Transverse colon (tissue), 4 donors: ENCODE measurements around the gene ZNF101. TPM values are rescaled to one million over a fixed set of nuclear protein-coding genes. Genes with fewer than 3 reads are reported as not detected.
A peak's percentile ranks its signal among the peaks of the same experiment; 100 is the strongest.

Source experiments
- DNase-seq: peaks from one replicate; pipeline ENCODE4 v3.0.0-alpha.2; 2019
- H3K27ac ChIP-seq, 4 donors: fragments of 200-600 bp; sonication (generic); 2 replicates each; pipeline ENCODE4 v1.5.1; 2016 to 2018; ENCODE audit warnings: inconsistent platforms in 4 of 4
- H3K27me3 ChIP-seq: fragments of 200-600 bp; sonication (generic); 2 replicates; pipeline ENCODE4 v1.5.1; 2017; ENCODE audit warnings: inconsistent platforms
- H3K36me3 ChIP-seq, 4 donors: fragments of 200-600 bp; sonication (generic); 2 replicates each; pipeline ENCODE4 v1.5.1; 2017 to 2019; ENCODE audit warnings: inconsistent platforms in 4 of 4
- H3K4me1 ChIP-seq, 4 donors: fragments of 200-600 bp; sonication (generic); 2 replicates each; pipeline ENCODE4 v1.5.1; 2017 to 2020; ENCODE audit warnings: inconsistent platforms in 4 of 4
- H3K4me3 ChIP-seq, 4 donors: fragments of 200-600 bp; sonication (generic); 1 replicate in 1 of 4; 2 replicates in 3 of 4; pipeline versions ENCODE4 v1.5.1 to v1.6.1; 2017 to 2019; ENCODE audit warnings: inconsistent platforms in 4 of 4
- H3K9me3 ChIP-seq, 2 donors: fragments of 200-600 bp; sonication (generic); 2 replicates each; pipeline ENCODE4 v1.5.1; 2017 to 2019; ENCODE audit warnings: inconsistent platforms in 2 of 2
- CTCF ChIP-seq, 5 experiments: fragments of 200-600 bp in 3 of 5; fragments of 450-650 bp in 2 of 5; sonication (generic) in 3 of 5; IDR thresholded peaks; 1 replicate in 2 of 5; 2 replicates in 3 of 5; pipeline ENCODE4 v1.5.1; 2016 to 2017; ENCODE audit warnings: antibody characterized with exemption in 5 of 5, inconsistent platforms in 3 of 5, mild to moderate bottlenecking in 2 of 5, moderate library complexity in 1 of 5
- EP300 ChIP-seq: sonication (generic); formaldehyde crosslinking; IDR thresholded peaks from one replicate; pipeline ENCODE4 v1.6.1; 2017; ENCODE audit warnings: antibody characterized with exemption, low read depth
- POLR2A ChIP-seq: fragments of 450-650 bp; IDR thresholded peaks from one replicate; pipeline ENCODE4 v1.6.1; 2016; ENCODE audit warnings: antibody characterized with exemption, mild to moderate bottlenecking, moderate library complexity
- POLR2AphosphoS5 ChIP-seq, 3 donors: sonication (generic); formaldehyde crosslinking; IDR thresholded peaks; one replicate each; pipeline ENCODE4 v1.6.1; 2016; ENCODE audit warnings: antibody characterized with exemption in 3 of 3
- WGBS, 2 donors: methylation state at CpG; one replicate each; pipeline ENCODE4 v1.1.5; 2018; ENCODE audit warnings: low coverage in 1 of 2; 5-methylcytosine and 5-hydroxymethylcytosine counted together
- in situ Hi-C, 4 donors: fragments of 200-750 bp; cut with MboI; loops; one replicate each; pipeline versions ENCODE4 v1.15.0 to v1.15.1; 2017; ENCODE audit warnings: low sequenced_read_pairs in 3 of 4, low pct_ligation_motif_present in 1 of 4, low pct_unique_long_range_greater_than_20kb in 1 of 4
- intact Hi-C: fragments of 100-400 bp; cut with DNase I; formaldehyde crosslinking; loops from one replicate; pipeline ENCODE4 v1.15.1; 2023; ENCODE audit warnings: low total_unique reads
- total RNA-seq, 4 donors: library from RNA; depleted of rRNA; stranded (reverse); fragments of >200 nt; gene quantifications; one replicate each; pipeline ENCODE4 v1.1.0, GENCODE V29; 2016

Gene ZNF101
- total RNA-seq, 4 donors from 2014 or later, result 6.8 to 16.8 (median 11.1) TPM

GRCh38 chr19:19711934-19712828 is 43.5 kb downstream of the ZNF101 start:
- in situ Hi-C loops, result no loop called here
- no peak overlapping the region for H3K4me3 ChIP-seq
- H3K27me3 ChIP-seq, result no peaks in the 10 kb centered on the region
- DNase-seq, result no peak
- H3K9me3 ChIP-seq, result peaks cover 99 to 100% of the 10 kb centered on the region in 2 donors
- WGBS, 2 donors, result 95 to 97% methylated on average over 10 of the region's 10 CpGs
- no peak overlapping the region for H3K27ac ChIP-seq
- TF ChIP-seq POLR2A, result no peak
- TF ChIP-seq POLR2AphosphoS5 (IDR thresholded peaks at IDR 0.05), result no peak
- TF ChIP-seq EP300, result no peak
- TF ChIP-seq CTCF (IDR thresholded peaks at IDR 0.05), result no peak
- H3K4me1 ChIP-seq, result no peaks in the 10 kb centered on the region
- peaks cover 0 to 79% (median 38%) of the 10 kb centered on the region in 4 donors for H3K36me3 ChIP-seq
- intact Hi-C loops, result no loop called here

GRCh38 chr19:19719798-19720197 is 51.2 kb downstream of the ZNF101 start:
- intact Hi-C loops (no loop called here), in situ Hi-C loops (no loop called here)
- Histone ChIP-seq H3K36me3 (peaks cover 0 to 43% (median 20%) of the 10 kb centered on the region in 4 donors), H3K4me1 (no peaks in the 10 kb centered on the region), H3K9me3 (peaks cover 76 to 79% of the 10 kb centered on the region in 2 donors), H3K27me3 (no peaks in the 10 kb centered on the region), H3K4me3 (no peak overlapping the region), H3K27ac (no peak overlapping the region)
- TF ChIP-seq CTCF (IDR thresholded peaks at IDR 0.05), result no peak
- no peak for TF ChIP-seq POLR2A
- TF ChIP-seq EP300, result no peak
- no peak for TF ChIP-seq POLR2AphosphoS5 (IDR thresholded peaks at IDR 0.05)
- 93 to 100% methylated on average over 2 of the region's 2 CpGs for WGBS, 2 donors
- DNase-seq, result no peak

- 99 to 100% methylated on average over 1 to 2 of the region's 2 CpGs for WGBS, 2 donors
- intact Hi-C loops, result no loop called here
- H3K9me3 ChIP-seq, result peaks cover 55 to 58% of the 10 kb centered on the region in 2 donors
- TF ChIP-seq CTCF (IDR thresholded peaks at IDR 0.05) (no peak), POLR2AphosphoS5 (IDR thresholded peaks at IDR 0.05) (no peak), EP300 (no peak), POLR2A (no peak)
- H3K36me3 ChIP-seq, result peaks cover 0 to 23% (median 11%) of the 10 kb centered on the region in 4 donors
- no peaks in the 10 kb centered on the region for H3K4me1 ChIP-seq
- no peak for DNase-seq
- H3K27me3 ChIP-seq, result no peaks in the 10 kb centered on the region
- H3K4me3 ChIP-seq, result no peak overlapping the region
- in situ Hi-C loops, result no loop called here
- no peak overlapping the region for H3K27ac ChIP-seq
Measured at GRCh38 chr19:19721896-19722295, 53.3 kb downstream of the ZNF101 start.

GRCh38 chr19:19732579-19733501 is 64.2 kb downstream of the ZNF101 start, which contains the start of gene ZNF14:
ZNF14 (minus strand) TSS chr19:19733112; CDS start chr19:19732958, 154 bp downstream.
- TF ChIP-seq EP300 (no peak), POLR2A (peak; percentile 70), POLR2AphosphoS5 (IDR thresholded peaks at IDR 0.05) (peak; percentile 85 to 88 (median 86)), CTCF (IDR thresholded peaks at IDR 0.05) (peak in 3 of 5 experiments; percentile 12 to 24 (median 13))
- peak within 1 kb of the TSS; percentile 73 to 78 (median 74) for H3K27ac ChIP-seq
- in situ Hi-C loops, result no loop called here
- H3K4me3 ChIP-seq, result peak within 1 kb of the TSS; percentile 60 to 97 (median 80)
- intact Hi-C loops, result no loop called here
- WGBS, 2 donors, result 1 to 5% methylated on average over 3 to 61 of the region's 61 CpGs
- H3K9me3 ChIP-seq, result peaks cover 21 to 24% of the 10 kb centered on the region in 2 donors
- peaks cover 0 to 13% (median 4%) of the 10 kb centered on the region in 4 donors for H3K4me1 ChIP-seq
- peak; percentile 95 for DNase-seq
- H3K27me3 ChIP-seq, result no peaks in the 10 kb centered on the region
- H3K36me3 ChIP-seq, result peaks cover 0 to 20% (median 10%) of the 10 kb centered on the region in 4 donors
